ENCODE measurements around the gene GIGYF1.

GRCh38 chr7:100641860-100642533 is 52.1 kb downstream of the GIGYF1 start:
- TF ChIP-seq, protein P1, sequence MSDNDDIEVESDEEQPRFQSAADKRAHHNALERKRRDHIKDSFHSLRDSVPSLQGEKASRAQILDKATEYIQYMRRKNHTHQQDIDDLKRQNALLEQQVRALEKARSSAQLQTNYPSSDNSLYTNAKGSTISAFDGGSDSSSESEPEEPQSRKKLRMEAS (IDR thresholded peaks at IDR 0.05; ENCODE audit: low read depth, low read length): peak; percentile 21; the same call in 1 of the 2 replicates
- TF ChIP-seq CTCF (IDR thresholded peaks at IDR 0.05; ENCODE audit: low read depth, low read length) (no peak), POLR2A (IDR thresholded peaks at IDR 0.05; ENCODE audit: extremely low read depth, insufficient read length) (no peak), MYC (IDR thresholded peaks at IDR 0.05; ENCODE audit: low read depth, low read length) (no peak)
